Ectodermal cell (in vitro differentiated cells): ENCODE results near the gene HES7.

Source experiments
- H3K27ac ChIP-seq: 2 replicates; pipeline ENCODE4 v1.7.0; 2013; ENCODE audit warnings: mild to moderate bottlenecking, low read depth, low read length; ENCODE audit not compliant: insufficient read depth, poor library complexity, severe bottlenecking
- H3K27me3 ChIP-seq: 2 replicates; pipeline ENCODE4 v1.7.0; 2013; ENCODE audit warnings: mild to moderate bottlenecking, low read length; ENCODE audit not compliant: insufficient read depth, control insufficient read depth, poor library complexity, severe bottlenecking
- H3K36me3 ChIP-seq: one replicate; pipeline ENCODE4 v1.7.0; 2013; ENCODE audit warnings: low read length; ENCODE audit not compliant: control insufficient read depth, insufficient read depth
- H3K4me1 ChIP-seq: one replicate; pipeline ENCODE4 v1.7.0; 2013; ENCODE audit warnings: low read length; ENCODE audit not compliant: control insufficient read depth, insufficient read depth
- H3K4me3 ChIP-seq: 2 replicates; pipeline ENCODE4 v1.7.0; 2013; ENCODE audit warnings: low read depth, low read length, control low read depth; ENCODE audit not compliant: insufficient read depth
- H3K9me3 ChIP-seq: 2 replicates; pipeline ENCODE4 v1.7.0; 2013; ENCODE audit warnings: mild to moderate bottlenecking, low read length, moderate library complexity; ENCODE audit not compliant: control insufficient read depth
- WGBS, 2 experiments: methylation state at CpG; one replicate each; pipeline ENCODE4 v1.1.7; 2013; ENCODE audit warnings: missing lambda C conversion rate in 2 of 2; 5-methylcytosine and 5-hydroxymethylcytosine counted together

The HES7 gene

GRCh38 chr17:8148560-8148959 lies 24.7 kb upstream of the HES7 start:
- Histone ChIP-seq H3K4me3 (no peak overlapping the region), H3K27me3 (no peaks in the 10 kb centered on the region), H3K4me1 (peaks cover 11% of the 10 kb centered on the region), H3K27ac (no peak overlapping the region), H3K36me3 (peaks cover 37% of the 10 kb centered on the region), H3K9me3 (no peaks in the 10 kb centered on the region)
- 90 to 95% methylated on average over 13 of the region's 13 CpGs for WGBS, 2 experiments

- H3K9me3 ChIP-seq: no peaks in the 10 kb centered on the region
- H3K27me3 ChIP-seq: no peaks in the 10 kb centered on the region
- WGBS, 2 experiments: 91 to 93% methylated on average over 13 of the region's 13 CpGs
- peaks cover 6% of the 10 kb centered on the region for H3K4me1 ChIP-seq
- peaks cover 37% of the 10 kb centered on the region for H3K36me3 ChIP-seq
- no peak overlapping the region for H3K4me3 ChIP-seq
- H3K27ac ChIP-seq: no peak overlapping the region
Observed at GRCh38 chr17:8147805-8148404, 24.0 kb upstream of the HES7 start.

- Histone ChIP-seq H3K4me1 (no peaks in the 10 kb centered on the region), H3K9me3 (no peaks in the 10 kb centered on the region), H3K4me3 (no peak overlapping the region), H3K27me3 (no peaks in the 10 kb centered on the region), H3K36me3 (peaks cover 37% of the 10 kb centered on the region), H3K27ac (no peak overlapping the region)
- 90 to 95% methylated on average over 25 to 26 of the region's 26 CpGs for WGBS, 2 experiments
Observed at GRCh38 chr17:8147141-8147804, 23.4 kb upstream of the HES7 start.

- no peak overlapping the region for H3K27ac ChIP-seq
- H3K4me1 ChIP-seq: no peaks in the 10 kb centered on the region
- no peaks in the 10 kb centered on the region for H3K27me3 ChIP-seq
- H3K36me3 ChIP-seq: peaks cover 37% of the 10 kb centered on the region
- H3K4me3 ChIP-seq: no peak overlapping the region
- H3K9me3 ChIP-seq: no peaks in the 10 kb centered on the region
- 94% methylated on average over 14 of the region's 14 CpGs for WGBS, 2 experiments
Observed at GRCh38 chr17:8146381-8147140, 22.7 kb upstream of the HES7 start.

GRCh38 chr17:8145811-8146210 lies 21.9 kb upstream of the HES7 start:
- Histone ChIP-seq H3K27me3 (no peaks in the 10 kb centered on the region), H3K4me3 (no peak overlapping the region), H3K36me3 (peaks cover 37% of the 10 kb centered on the region), H3K4me1 (no peaks in the 10 kb centered on the region), H3K27ac (no peak overlapping the region), H3K9me3 (no peaks in the 10 kb centered on the region)
- 94% methylated on average over 12 of the region's 12 CpGs for WGBS, 2 experiments

GRCh38 chr17:8144401-8145231 lies 20.7 kb upstream of the HES7 start:
- Histone ChIP-seq H3K27ac (no peak overlapping the region), H3K27me3 (no peaks in the 10 kb centered on the region), H3K4me3 (no peak overlapping the region), H3K9me3 (no peaks in the 10 kb centered on the region), H3K36me3 (peaks cover 34% of the 10 kb centered on the region), H3K4me1 (no peaks in the 10 kb centered on the region)
- 93 to 95% methylated on average over 15 of the region's 15 CpGs for WGBS, 2 experiments

- no peak overlapping the region for H3K4me3 ChIP-seq
- peaks cover 28% of the 10 kb centered on the region for H3K36me3 ChIP-seq
- H3K27ac ChIP-seq: no peak overlapping the region
- H3K4me1 ChIP-seq: no peaks in the 10 kb centered on the region
- H3K9me3 ChIP-seq: no peaks in the 10 kb centered on the region
- no peaks in the 10 kb centered on the region for H3K27me3 ChIP-seq
- 93 to 96% methylated on average over 22 of the region's 22 CpGs for WGBS, 2 experiments
Observed at GRCh38 chr17:8143581-8144400, 19.9 kb upstream of the HES7 start.

GRCh38 chr17:8142887-8143580 lies 19.1 kb upstream of the HES7 start:
- WGBS, 2 experiments: 92 to 95% methylated on average over 14 of the region's 15 CpGs
- Histone ChIP-seq H3K4me3 (no peak overlapping the region), H3K36me3 (peaks cover 25% of the 10 kb centered on the region)

More at GRCh38 chr17:8142887-8143580, 19.1 kb upstream of the HES7 start:
- Histone ChIP-seq H3K9me3 (no peaks in the 10 kb centered on the region), H3K27me3 (peaks cover 3% of the 10 kb centered on the region), H3K4me1 (no peaks in the 10 kb centered on the region), H3K27ac (no peak overlapping the region)
